Aorta (tissue), 5 donors: Measurements from ENCODE around the gene CLIC4. TPM values are rescaled to one million over a fixed set of nuclear protein-coding genes. Genes with fewer than 3 reads are reported as not detected.

Source experiments
- ATAC-seq: fragments of 200-7000 bp; cut with Tn5 transposase; one replicate; pipeline ENCODE4 v1.9.1; 2022; ENCODE audit warnings: moderate library complexity; ENCODE audit not compliant: low FRiP score
- DNase-seq, 2 donors: peaks; one replicate each; pipeline ENCODE4 v3.0.0-alpha.2; 2020
- H3K27ac ChIP-seq, 2 donors: one replicate each; pipeline ENCODE4 v1.5.1; 2013; ENCODE audit warnings: low read length in 2 of 2, mild to moderate bottlenecking in 2 of 2, moderate library complexity in 2 of 2, control low read depth in 1 of 2, inconsistent platforms in 1 of 2, low read depth in 1 of 2
- H3K27me3 ChIP-seq, 2 donors: one replicate each; pipeline ENCODE4 v1.6.1; 2013; ENCODE audit warnings: control low read depth in 1 of 2, low read length in 1 of 2, mild to moderate bottlenecking in 1 of 2, moderate library complexity in 1 of 2; ENCODE audit not compliant: insufficient read depth in 2 of 2, control insufficient read depth in 1 of 2
- H3K36me3 ChIP-seq, 2 donors: one replicate each; pipeline ENCODE4 v1.6.1; 2013; ENCODE audit warnings: control low read depth in 1 of 2, low read length in 1 of 2, mild to moderate bottlenecking in 1 of 2; ENCODE audit not compliant: insufficient read depth in 2 of 2, control insufficient read depth in 1 of 2
- H3K4me1 ChIP-seq, 2 donors: one replicate each; pipeline ENCODE4 v1.6.1; 2013; ENCODE audit warnings: low read length in 2 of 2, control low read depth in 1 of 2, mild to moderate bottlenecking in 1 of 2, moderate library complexity in 1 of 2; ENCODE audit not compliant: insufficient read depth in 2 of 2, control insufficient read depth in 1 of 2
- H3K4me3 ChIP-seq, 2 donors: one replicate each; pipeline ENCODE4 v1.5.1; 2013; ENCODE audit warnings: low read length in 2 of 2, control low read depth in 1 of 2, mild to moderate bottlenecking in 1 of 2
- H3K9me3 ChIP-seq: one replicate; pipeline ENCODE4 v1.6.1; 2013; ENCODE audit warnings: mild to moderate bottlenecking, low read length; ENCODE audit not compliant: control insufficient read depth
- WGBS, 2 donors: extraction: QIAGEN DNeasy Blood & Tissue Kit; methylation state at CpG; one replicate each; pipeline ENCODE4 v1.1.7; 2013; 5-methylcytosine and 5-hydroxymethylcytosine counted together
- intact Hi-C, 2 donors: fragments of 100-400 bp; cut with DNase I; formaldehyde crosslinking; loops; one replicate each; pipeline versions ENCODE4 v1.14.2 to v1.15.0; 2022
- polyA plus RNA-seq, 2 donors: library from polyadenylated mRNA; stranded (reverse); fragments of 200-250 nt; gene quantifications; one replicate each; pipeline ENCODE4 v1.2.3, GENCODE V29; 2013
- total RNA-seq, 2 donors: library from RNA; stranded (reverse); fragmentation: NEBNext Ultra II Directional; extraction: Animal tissue kit (Norgen Biotek cat#: 25700); gene quantifications; one replicate each; pipeline ENCODE4 v1.2.1, GENCODE V29; 2021
- donor health status: healthy with polysubstance abuse.
- donor health status: Bipolar disorder and iron deficiency.
- donor health status: DM: no; HTN: no; CAD: no.
- donor health status: DM: no; HTN: no; CAD: no.
- donor health status: DM: yes; HTN: yes; CAD: no.

The CLIC4 gene
- total and polyA plus RNA-seq, 4 donors, result 278 to 941 (median 399) TPM

DNA sequence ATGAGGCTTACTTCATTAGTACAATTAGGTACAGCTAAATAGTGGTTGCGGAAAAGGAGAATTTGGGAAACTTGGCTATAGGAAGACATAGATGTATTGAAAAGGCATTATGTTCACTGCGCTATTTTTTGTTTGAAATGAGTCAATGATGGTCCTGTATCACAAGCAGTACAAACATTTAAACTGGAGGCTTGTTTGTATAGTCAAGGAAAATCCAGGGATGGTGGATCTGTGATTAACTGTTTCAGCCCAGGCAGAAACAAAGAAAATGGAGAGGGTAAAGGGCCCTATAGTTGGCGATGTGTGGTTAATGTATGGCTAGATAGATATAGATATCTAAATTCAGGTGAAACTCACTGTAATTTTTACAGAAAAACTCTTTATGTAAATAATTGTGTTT, 79.9 kb downstream of the CLIC4 start:
- H3K27me3 ChIP-seq, result no peaks in the 10 kb centered on the region
- H3K4me3 ChIP-seq, result no peak overlapping the region
- no peaks in the 10 kb centered on the region for H3K36me3 ChIP-seq
- H3K27ac ChIP-seq, result no peak overlapping the region
- 95% methylated on average over 3 of the region's 3 CpGs for WGBS, 2 donors
- H3K4me1 ChIP-seq, result peaks cover 3 to 15% of the 10 kb centered on the region in 2 donors
- intact Hi-C loops, result loop anchor here (5.0 kb wide), 1 partner anchor 78 kb away; the partner anchor contains the start of gene CLIC4 (in 2 of the 2)
- no peak for DNase-seq
- no peaks in the 10 kb centered on the region for H3K9me3 ChIP-seq
- no peak for ATAC-seq

DNA sequence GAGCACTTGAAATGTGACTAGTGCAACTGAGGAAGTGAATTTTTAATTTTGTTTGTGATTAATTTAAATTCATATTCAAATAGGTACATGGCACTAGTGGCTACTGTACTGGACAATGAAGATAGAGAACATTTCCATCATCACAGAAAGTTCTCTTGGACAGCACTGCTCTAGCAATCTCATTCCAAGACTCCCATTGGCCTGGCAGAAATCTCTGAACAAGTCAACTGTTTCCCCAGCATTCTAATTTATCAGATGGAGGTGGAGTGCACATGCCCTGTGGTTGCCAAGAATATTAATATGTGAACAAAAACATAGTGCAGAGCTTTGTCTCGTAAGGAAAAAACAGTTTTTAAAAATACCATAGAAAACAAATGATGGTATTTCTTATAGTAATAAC, 81.3 kb downstream of the CLIC4 start:
- DNase-seq (no peak), ATAC-seq (peak; percentile 63)
- Histone ChIP-seq H3K36me3 (no peaks in the 10 kb centered on the region), H3K9me3 (no peaks in the 10 kb centered on the region), H3K27me3 (no peaks in the 10 kb centered on the region), H3K27ac (peak overlapping the region; percentile 39 to 71), H3K4me1 (peaks cover 3 to 15% of the 10 kb centered on the region in 2 donors), H3K4me3 (no peak overlapping the region)
- intact Hi-C loops, result loop anchor here (5.0 kb wide), 1 partner anchor 79 kb away; the partner anchor contains the start of gene CLIC4 (in 2 of the 2)
- WGBS, 2 donors, result 5 to 9% methylated on average over 1 of the region's 1 CpG

DNA sequence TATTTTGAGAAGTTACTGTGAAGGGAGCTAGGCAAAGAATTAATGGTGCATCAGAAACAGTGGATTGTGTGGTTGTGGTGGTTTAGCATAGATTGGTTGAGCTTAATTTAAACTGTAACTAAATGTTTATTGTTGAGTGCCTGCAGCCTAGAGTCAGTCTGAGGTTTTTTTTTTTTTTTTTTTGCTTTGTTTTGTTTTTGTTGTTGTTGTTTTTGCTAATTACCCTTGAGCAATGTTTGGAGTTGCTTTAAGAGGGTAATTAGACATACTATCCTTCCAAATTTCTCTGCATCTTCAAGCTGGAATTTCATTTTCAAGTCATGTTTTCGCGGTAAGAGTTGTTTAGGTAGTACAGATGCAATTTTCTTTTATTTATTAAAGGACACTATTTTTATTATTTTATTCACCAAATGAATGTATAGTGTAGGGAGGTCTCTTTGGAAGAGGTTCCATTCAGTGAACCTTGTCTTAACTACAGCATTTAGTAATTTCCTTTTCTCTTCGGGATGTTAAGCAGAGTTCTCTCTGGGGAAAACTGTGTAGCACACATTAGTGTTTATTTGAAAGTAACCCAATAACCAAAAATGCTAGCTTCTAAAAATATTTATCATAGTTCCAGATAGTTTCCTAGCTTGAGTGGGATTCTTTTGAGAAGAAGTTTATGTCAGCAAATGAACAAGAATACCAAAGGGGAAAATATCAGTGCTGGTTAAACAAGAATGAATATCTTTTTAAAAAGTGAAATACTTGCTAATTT, 82.3 kb downstream of the CLIC4 start:
- ATAC-seq (no peak), DNase-seq (no peak)
- Histone ChIP-seq H3K27me3 (no peaks in the 10 kb centered on the region), H3K4me3 (no peak overlapping the region), H3K36me3 (no peaks in the 10 kb centered on the region), H3K9me3 (no peaks in the 10 kb centered on the region), H3K27ac (no peak overlapping the region), H3K4me1 (peaks cover 3 to 15% of the 10 kb centered on the region in 2 donors)
- intact Hi-C loops, result loop anchor here (5.0 kb wide), 1 partner anchor 80 kb away; the partner anchor contains the start of gene CLIC4 (in 2 of the 2)
- 55 to 60% methylated on average over 3 of the region's 3 CpGs for WGBS, 2 donors

DNA sequence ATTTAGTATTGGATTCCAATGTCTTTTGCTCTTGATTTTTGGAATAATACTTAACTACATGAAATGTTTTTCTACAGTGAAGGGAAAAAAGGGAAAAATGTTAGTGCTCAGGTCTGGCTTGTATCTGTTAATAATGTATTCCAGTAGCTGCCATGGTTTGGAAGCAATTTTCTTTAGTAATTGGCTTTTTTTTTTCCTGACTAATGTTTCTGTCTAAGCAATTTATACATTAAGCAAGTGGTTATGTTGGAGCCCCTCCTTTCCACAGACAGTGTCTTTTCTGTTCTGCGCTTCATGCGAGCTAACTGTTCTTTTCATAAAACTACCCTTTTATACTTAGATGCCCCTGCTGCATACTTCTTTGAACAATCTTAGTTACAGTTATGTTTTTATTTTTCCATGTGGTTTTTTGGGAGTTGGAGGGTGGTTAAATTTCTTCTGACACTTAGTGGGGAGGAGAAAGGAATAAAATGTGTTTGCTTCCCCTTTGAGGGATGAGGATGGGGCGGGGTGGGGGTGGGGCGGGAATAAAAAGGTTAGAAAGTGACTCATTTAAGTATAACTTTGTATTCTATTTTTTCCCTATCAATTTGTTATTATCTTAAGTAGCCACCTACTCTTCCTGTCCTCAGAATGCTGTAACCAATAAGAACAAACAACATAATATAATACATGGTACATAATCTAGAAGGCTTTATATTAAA, 83.1 kb downstream of the CLIC4 start:
- no peaks in the 10 kb centered on the region for H3K27me3 ChIP-seq
- no peaks in the 10 kb centered on the region for H3K9me3 ChIP-seq
- H3K36me3 ChIP-seq, result no peaks in the 10 kb centered on the region
- H3K4me3 ChIP-seq, result no peak overlapping the region
- ATAC-seq, result no peak
- 47 to 50% methylated on average over 4 of the region's 4 CpGs for WGBS, 2 donors
- H3K27ac ChIP-seq, result no peak overlapping the region
- H3K4me1 ChIP-seq, result peaks cover 3 to 12% of the 10 kb centered on the region in 2 donors
- DNase-seq, result peak in 1 of 2 donors; percentile 64
- intact Hi-C loops, result loop anchor here (5.0 kb wide), 1 partner anchor 81 kb away; the partner anchor contains the start of gene CLIC4 (in 2 of the 2)

DNA sequence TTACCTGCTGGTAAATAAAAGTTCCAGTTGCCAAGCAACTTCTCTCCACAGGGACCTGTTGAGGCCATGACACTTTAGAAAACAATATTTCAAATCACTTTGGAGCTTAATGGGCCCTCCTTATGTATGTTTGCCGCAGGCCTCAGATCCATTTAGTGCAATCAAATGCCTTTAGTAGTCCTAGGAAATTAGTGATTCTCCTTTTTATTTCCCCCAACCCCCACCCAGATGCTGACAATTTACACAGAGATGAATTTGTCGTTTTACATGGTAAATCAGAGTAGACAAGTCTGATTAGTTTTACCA, 83.6 kb downstream of the CLIC4 start:
- peaks cover 3 to 12% of the 10 kb centered on the region in 2 donors for H3K4me1 ChIP-seq
- 58 to 59% methylated on average over 2 of the region's 2 CpGs for WGBS, 2 donors

DNA sequence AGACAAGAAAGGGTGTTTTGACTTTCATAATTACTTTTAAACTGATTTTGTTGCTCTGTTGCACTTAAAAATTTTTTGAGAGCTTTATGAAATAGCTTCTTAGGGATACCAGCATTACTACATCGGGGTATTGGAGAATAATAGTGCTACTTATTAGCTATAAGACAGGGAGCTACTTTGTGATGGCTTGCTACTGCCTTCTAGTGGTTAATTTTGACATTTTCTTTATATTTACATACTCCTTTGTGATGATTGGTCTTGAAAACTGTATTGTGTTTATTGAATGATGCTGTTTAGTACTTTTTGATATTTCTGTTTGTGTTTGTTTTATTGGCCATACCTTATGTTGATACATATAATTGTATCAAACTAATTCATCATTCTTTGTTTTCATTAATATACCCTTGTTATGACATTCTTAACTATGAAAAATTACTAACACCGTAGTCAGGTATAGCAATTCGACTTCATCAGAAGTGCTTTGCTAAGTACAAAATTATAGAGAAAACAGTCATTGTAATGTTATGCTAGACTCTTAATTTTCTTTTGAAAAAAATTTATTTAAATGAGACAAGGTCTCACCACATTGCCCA, 85.5 kb downstream of the CLIC4 start:
- H3K4me3 ChIP-seq, result no peak overlapping the region
- H3K4me1 ChIP-seq, result peaks cover 3 to 12% of the 10 kb centered on the region in 2 donors
- DNase-seq, result no peak
- intact Hi-C loops, result loop anchor here (2.0 kb wide), 1 partner anchor 142 kb away; no protein-coding TSS in a partner anchor
- H3K9me3 ChIP-seq, result no peaks in the 10 kb centered on the region
- no peaks in the 10 kb centered on the region for H3K27me3 ChIP-seq
- 35 to 43% methylated on average over 3 of the region's 3 CpGs for WGBS, 2 donors
- H3K36me3 ChIP-seq, result no peaks in the 10 kb centered on the region
- peak; percentile 76 for ATAC-seq
- H3K27ac ChIP-seq, result no peak overlapping the region

More for the DNA sequence above, 83.6 kb downstream of the CLIC4 start:
- intact Hi-C loops, result loop anchor here (5.0 kb wide), 1 partner anchor 82 kb away; the partner anchor contains the start of gene CLIC4 (in 2 of the 2)
- DNase-seq (no peak), ATAC-seq (no peak)
- Histone ChIP-seq H3K4me3 (no peak overlapping the region), H3K27me3 (no peaks in the 10 kb centered on the region), H3K36me3 (no peaks in the 10 kb centered on the region), H3K27ac (no peak overlapping the region), H3K9me3 (no peaks in the 10 kb centered on the region)

DNA sequence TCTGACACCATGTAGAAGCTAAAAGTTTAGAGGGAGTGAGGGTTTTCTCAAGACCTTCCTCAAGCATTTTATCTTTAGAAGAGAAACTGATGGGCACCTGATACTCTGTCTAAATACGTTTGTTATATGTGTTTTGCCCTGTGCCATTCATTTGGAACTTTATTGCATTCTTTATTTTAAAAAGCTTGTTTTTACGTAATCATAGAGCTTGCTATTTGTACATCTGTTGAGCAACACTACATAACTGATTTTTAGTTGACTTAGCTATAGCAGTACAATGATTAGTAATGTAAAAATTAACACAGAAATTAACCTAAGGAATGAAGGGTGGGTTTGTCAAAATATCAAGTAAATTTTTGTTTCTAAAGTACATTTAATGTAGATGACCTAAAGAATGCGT, 96.3 kb downstream of the CLIC4 start:
- Histone ChIP-seq H3K4me3 (no peak overlapping the region), H3K27ac (no peak overlapping the region), H3K4me1 (peaks cover 0 to 2% of the 10 kb centered on the region in 2 donors), H3K9me3 (no peaks in the 10 kb centered on the region), H3K27me3 (no peaks in the 10 kb centered on the region), H3K36me3 (peaks cover 0 to 3% of the 10 kb centered on the region in 2 donors)
- WGBS, 2 donors, result 83 to 85% methylated on average over 3 of the region's 3 CpGs
- intact Hi-C loops, result no loop called here
- no peak for ATAC-seq
- no peak for DNase-seq

DNA sequence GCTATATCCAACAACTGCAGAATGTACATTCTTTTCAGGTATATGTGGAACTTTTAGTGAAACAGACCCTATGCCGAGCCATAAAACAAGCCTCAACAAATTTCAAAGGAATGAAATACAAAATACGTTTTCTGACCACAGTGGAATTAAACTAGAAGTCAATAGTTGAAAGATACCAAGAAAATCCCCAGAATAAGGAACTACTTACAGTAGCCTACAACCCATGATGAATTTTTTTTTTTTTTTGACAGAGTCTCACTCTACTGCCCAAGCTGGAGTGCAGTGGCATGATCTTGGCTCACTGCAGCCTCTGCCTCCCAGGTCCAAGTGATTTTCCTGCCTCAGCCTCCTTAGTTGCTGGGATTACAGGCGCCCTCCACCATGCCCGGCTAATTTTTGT, 101.4 kb downstream of the CLIC4 start:
- DNase-seq (peak in 1 of 2 donors; percentile 19), ATAC-seq (no peak)
- H3K27me3 ChIP-seq, result no peaks in the 10 kb centered on the region
- H3K4me1 ChIP-seq, result no peaks in the 10 kb centered on the region
- H3K9me3 ChIP-seq, result no peaks in the 10 kb centered on the region
- 90 to 95% methylated on average over 4 of the region's 4 CpGs for WGBS, 2 donors
- H3K4me3 ChIP-seq, result no peak overlapping the region
- H3K36me3 ChIP-seq, result no peaks in the 10 kb centered on the region
- intact Hi-C loops, result no loop called here
- H3K27ac ChIP-seq, result no peak overlapping the region
